Activated CD8-positive, alpha-beta memory T cell treated with anti-CD3 and anti-CD28 coated beads for 48 hours (primary cell): ENCODE data around the gene GRAMD1A.
"Not testable (repeated sequence)": the region's sequence is repeated elsewhere in the genome, so short reads cannot be mapped to it uniquely, and the experiment has no call there.

ENCODE experiments used
- DNase-seq, 3 experiments: peaks; one replicate each; pipeline ENCODE4 v3.0.0-alpha.2; 2020; ENCODE audit warnings: low read depth in 2 of 3, low spot score in 2 of 3

GRAMD1A gene

DNA sequence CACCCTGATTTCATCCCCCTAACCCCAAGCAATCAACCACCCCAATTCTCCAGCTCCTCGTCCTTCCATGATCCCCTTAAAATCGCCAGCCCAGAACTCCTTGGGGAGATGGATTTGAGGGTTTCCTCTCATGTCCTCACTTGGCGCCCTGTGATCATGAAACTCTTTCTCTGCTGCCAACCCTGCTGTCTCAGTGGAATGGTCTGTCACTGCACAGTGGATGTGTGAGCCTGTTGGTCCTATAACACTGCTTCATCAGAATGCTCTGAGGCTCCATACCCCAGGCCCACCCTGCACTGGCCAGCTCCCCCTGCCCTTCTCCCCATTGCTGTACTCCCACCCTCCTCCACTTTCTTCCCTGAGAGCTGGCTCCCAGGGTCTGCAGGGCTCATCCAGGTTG is 23.5 kb upstream of the GRAMD1A start:
- no peak for DNase-seq

- DNase-seq: no peak
These were observed 20.1 kb upstream of the GRAMD1A start for GRCh38 chr19:34979819-34980640.

DNA sequence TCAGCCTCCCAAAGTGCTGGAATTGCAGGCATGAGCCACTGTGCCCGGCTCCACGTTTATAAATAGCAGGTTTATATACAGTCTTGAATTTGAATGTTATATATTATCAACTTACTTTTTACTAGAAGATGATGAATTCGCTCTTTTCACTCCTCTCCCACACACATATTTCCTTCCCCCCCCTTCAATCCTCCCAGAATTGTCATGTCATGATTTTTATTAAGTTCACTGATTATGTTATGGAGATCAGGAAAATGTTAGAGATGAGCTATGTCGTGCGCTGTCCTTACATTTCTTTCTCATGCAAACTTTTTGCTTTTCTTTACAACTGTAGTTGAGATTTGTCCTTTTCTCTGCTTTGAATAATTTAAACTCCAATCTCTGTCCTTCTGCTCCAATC is 17.8 kb upstream of the GRAMD1A start:
- no peak for DNase-seq

- DNase-seq: no peak
These were observed 16.3 kb upstream of the GRAMD1A start for GRCh38 chr19:34983786-34984185.

DNA sequence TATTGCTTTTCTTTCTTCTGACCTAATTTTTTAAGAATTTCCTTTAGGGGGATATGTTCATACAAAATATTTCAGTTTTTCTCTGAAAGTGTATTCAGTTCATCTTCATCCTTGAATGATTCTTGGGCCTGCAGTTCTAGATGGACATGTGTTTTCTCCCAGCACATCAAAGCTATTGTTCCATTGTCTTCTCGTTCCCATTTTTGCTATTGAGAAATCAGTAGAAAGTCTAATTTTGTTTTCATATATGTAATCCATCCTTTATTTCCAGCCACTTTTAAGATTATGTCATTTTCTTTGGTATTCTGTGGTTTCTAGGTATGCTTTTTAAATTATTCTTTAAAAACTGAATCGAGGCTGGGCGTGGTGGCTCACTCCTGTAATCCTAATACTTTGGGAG is 15.8 kb upstream of the GRAMD1A start:
- no peak for DNase-seq

DNA sequence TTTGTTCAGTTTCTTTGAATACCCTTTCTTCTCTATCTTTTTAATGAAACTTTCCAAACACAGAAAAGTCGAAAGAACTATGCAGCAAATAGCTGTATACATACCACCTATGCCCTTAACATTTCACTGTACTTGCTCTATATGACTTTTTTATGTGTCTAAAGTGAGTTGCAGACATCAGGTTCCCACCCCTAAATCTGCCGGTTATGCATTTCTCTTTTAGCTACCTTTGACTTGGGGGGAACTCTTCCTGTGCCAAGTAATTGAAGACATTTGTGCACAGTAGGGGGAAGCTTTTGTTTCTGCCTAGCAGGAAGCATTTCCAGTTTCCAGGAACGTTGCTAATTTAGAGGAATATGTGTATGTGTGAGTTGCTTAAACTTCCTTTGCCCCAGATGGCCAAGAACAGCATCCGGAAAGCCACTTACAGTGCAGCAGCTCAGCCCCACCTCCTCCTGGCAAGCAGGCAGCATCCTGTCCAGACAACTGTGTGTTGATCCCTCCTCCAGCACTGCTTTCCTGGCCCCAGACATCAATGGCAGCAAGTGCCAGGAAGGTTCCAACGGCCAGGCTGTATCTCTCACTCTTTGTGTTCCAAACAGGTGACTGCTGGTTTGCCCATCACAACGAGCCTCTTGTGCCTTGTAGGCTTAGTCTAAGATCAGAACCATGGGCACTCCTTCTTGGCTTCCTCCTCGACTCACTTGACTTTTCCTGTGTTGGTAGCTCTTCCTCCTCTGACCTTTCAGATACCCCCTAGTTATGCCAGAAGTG is 14.7 kb upstream of the GRAMD1A start:
- no peak for DNase-seq

- no peak for DNase-seq
These were observed 12.0 kb upstream of the GRAMD1A start for GRCh38 chr19:34988119-34988518.

DNA sequence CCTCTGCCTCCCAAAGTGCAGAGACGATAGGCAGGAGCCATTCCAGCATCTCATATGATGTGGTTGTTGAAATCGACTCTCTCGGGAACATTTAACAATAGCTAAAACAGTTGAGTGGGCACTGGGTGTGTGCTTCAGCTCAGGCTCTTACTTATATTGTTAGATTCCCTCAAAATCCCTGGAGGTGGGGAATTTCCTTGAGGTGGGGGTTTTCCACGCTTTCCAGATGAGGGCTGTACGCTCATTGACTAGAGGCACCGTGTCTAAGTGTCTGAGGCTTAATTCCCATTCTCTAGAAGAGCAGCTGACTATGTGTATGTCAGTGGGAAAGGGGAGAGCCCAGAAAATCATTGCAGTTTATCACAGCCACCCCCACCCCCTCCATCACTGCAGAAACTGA is 10.8 kb upstream of the GRAMD1A start:
- no peak for DNase-seq

GRCh38 chr19:34990578-34991192 is 9.4 kb upstream of the GRAMD1A start:
- DNase-seq: peak in 1 of 3 experiments; percentile 43

DNA sequence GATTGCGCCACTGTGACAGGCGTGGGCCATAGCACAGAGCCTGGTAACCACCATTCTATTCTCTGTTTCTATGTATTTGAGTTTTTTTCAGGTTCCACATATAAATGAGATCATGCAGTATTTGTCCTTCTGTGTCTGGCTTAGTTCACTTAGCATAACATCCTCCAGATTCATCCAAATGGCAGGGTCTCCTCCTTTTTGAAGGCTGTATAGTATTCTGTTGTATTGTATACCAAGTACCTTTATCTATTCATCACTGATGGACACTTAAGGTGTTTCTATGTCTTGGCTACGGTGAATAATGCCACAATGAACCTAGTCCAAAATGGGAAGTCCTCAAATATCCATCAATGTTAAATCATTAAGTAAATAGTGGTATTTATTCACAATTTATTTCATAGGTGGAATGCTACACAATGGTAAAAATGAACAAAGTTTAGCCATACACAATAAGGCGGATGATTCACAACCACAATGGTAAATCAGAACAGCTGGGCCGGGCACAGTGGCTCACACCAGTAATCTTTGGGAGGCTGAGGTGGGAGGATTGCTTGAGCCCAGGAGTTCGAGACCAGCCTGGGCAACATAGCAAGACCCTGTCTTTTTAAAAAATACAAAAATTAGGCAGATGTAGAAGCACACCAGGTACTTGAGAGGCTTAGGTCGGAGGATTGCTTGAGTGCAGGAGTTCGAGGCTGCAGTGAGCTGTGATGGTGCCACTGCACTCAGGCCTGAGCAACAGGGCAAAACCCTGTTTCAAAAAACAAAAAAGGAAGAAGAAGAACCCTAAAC is 8.4 kb upstream of the GRAMD1A start:
- DNase-seq: no peak

DNA sequence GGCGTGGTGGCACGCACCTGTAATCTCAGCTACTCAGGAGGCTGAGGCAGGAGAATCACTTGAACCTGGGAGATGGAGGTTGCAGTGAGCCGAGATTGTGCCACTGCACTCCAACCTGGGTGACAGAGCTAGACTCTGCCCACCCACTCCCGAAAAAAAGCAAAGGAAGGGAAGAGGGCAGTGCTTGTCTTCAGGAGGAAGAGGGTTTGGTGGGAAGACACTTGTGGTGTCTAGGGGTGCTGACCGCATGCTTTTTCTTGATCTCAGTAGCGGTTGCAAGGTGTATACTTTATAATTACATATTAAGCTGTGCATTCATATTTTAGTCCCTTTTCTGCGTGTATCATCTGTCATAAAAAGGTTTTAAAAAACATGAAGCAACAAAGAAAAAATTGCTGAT is 7.5 kb upstream of the GRAMD1A start:
- DNase-seq: not testable (repeated sequence)

- DNase-seq: no peak
These were observed 5.9 kb upstream of the GRAMD1A start for GRCh38 chr19:34994286-34994642.

DNA sequence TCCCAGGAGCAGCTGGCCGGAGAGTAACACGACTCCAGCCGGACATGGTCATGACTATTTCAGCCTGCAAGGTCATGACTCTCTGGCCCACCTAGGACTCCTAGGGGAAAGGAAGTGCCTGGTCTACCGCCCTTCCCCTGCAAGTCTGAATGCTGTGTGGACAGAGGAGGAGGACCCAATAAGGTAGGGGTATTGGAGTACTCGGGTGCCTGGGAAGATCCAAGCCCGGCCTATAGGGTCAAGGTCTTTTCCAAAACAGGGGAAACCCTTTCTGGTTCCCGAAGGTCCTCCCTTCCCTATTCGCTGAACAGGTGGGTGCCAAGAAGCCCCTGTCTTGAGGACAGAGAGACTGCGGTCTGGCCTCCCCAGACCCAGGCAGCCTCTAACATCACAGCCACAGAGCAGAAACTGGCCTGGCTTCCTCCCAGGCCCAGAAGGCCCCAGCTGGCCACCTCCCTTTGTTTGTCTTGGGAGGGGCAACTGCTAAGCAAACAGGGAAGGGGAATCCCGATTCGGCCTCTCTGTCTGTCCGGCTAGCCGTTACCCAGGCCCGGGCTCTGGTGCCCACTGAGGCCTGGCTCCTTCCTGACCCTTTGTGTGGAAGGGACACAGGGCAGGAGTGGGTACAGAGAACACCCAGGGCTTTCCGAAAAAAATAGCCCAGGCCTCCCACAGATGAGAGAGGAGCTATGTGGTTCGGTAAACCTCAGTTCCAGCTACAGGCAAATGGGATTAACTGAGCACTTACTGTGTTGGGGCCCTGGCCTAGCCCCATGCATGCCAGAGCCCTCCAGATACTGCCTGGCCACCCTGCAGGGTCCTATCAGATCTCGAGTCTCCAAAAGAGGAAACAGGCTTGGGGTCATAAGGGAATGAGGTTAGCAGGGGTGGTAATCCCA is 5.2 kb upstream of the GRAMD1A start:
- no peak for DNase-seq

DNA sequence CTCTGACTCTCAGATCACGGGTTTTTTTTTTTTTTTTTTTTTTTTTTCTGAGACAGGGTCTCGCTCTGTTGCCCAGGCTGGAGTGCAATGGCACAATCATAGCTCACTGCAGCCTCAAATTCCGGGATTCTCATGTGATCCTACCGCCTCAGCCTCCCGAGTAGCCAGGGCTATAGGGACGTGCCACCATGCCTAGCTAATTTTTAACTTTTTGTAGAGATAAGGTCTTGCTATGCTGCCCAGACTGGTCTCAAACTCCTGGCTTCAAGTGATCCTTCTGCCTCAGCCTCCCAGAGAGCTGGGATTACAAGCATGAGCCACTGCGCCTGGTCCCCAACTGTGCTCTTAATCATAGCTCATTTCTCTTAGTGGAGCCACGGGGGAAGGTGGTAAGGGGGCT is 4.6 kb upstream of the GRAMD1A start:
- DNase-seq: no peak

DNA sequence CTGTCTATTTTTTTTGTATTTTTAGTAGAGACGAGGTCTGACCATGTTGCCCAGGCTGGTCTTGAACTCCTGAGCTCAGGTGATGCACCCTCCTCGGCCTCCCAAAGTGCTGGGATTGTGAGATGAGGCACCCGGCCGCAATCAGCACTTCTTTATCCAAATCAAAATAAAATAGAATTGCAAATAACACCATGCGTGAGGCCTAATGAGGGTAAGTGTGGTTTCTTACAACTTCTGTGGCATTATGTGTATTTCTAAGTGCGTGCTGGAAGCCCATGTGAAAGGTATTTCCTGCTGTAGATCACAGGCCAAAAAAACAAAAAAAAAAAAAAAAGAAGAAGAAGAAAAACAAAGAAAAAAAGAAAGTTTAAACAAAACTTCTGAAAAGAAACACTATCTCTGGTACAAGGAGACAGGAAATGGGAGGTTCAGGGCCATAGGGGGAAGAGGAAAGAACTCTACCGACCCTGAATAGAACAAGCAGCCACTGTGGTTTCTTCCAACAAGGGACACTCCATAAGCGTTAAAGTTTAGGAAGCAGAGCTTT is 3.0 kb upstream of the GRAMD1A start:
- no peak for DNase-seq

DNA sequence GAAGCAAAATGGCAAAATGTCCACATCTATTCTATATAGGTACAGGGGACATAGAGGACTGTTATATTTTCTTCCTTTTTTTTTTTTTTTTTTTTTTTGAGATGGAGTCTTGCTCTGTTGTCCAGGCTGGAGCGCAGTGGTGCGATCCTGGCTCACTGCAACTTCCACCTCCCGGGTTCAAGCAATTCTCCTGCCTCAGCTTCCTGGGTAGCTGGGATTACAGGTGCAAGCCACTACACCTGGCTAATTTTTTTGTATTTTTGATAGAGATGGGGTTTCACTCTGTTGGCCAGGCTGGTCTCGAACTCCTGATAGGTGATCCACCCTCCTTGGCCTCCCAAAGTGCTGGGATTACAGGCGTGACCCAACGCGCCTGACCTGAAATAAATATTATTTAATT is 1.9 kb upstream of the GRAMD1A start:
- not testable (repeated sequence) for DNase-seq

DNA sequence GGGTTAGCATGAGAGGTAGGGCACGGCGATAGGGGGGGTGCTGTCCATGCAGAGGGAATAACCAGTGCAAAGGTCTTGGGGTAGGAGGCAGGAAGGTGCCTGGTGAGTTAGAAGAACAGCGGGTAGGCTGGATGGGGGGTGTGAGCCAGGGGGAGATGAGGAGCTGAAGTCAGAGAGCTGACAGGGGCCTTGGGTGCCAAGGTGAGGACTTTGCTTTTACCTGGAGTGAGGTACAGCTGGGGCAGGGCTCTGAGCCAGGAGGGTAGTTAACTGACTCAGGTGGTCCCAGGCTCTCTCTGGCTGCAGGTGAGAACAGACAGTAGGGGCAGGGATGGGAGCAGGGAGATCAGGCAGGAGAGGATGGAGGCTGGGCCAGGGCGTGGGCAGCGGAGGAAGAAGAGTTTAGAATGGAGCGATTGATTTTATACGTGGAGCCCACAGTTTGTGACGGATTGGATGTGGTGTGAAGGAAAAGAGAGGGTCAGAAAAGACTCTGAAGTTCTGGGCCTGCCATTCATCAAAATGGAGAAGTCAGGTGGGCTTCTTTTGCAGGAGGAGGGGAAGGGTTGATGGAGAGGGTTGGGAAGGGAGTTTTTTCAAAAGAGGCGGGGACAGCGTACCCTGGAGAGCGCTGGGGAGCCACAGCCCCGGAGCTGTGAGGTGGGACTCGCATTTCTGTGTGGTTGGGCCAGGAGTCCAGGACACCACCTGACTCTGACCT is 1.2 kb upstream of the GRAMD1A start:
- no peak for DNase-seq

GRCh38 chr19:35000338-35000646 is 169 bp downstream of the GRAMD1A start:
- DNase-seq: no peak

DNA sequence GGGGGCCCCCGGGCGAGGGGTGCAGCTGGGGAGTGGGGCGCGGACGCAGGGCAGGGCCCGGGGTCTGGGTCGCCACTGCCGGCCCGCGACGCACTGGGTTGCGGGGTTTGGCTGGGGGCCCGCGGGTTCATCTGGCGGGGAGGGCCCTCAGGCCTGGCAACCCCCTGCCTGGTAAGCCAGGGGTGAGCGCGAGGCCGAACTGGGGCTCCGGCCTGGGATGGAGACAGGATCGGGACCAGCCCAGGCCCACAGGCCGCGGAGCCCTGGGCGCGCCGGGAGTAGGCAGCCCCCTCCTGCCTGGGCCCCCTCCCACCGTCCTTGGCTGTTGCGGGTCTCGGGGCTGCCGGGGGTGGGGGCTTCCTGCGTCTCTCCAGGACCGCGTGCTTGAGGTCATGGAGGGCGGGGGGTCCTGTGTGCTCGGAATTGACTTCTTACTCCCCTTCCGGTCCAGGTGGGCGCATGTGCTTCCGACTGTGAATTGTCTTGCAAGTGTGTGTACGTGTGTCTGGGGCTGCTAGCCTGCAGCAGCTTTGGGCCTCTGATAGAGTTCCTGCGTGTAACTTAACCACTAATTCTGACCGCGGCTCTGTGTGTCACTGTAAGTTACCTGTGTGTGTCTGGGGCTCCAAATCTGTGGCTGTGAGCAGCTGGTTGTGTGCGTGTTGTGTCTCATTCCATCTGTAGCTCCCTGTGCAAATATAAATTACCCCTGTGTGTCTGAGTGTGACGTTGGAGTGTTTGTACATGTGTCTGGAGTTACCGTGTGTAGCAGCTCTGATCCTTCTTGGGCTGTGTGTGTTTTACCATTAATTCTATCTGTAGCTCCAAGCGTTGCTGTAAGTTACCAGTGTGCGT is 751 bp downstream of the GRAMD1A start:
- DNase-seq: no peak
